Vagina (tissue), 2 donors: ENCODE results near the gene SAMD3.

ENCODE experiments used
- CTCF ChIP-seq, 3 experiments: fragments of 450-650 bp in 2 of 3; fragments of 200-600 bp in 1 of 3; sonication (generic) in 1 of 3; IDR thresholded peaks; one replicate each; pipeline ENCODE4 v1.5.1; 2017 to 2019; ENCODE audit warnings: antibody characterized with exemption in 3 of 3, mild to moderate bottlenecking in 2 of 3, moderate library complexity in 2 of 3
- POLR2A ChIP-seq, 2 donors: fragments of 450-650 bp; IDR thresholded peaks; one replicate each; pipeline ENCODE4 v1.6.1; 2017; ENCODE audit warnings: antibody characterized with exemption in 2 of 2, mild to moderate bottlenecking in 2 of 2, moderate library complexity in 2 of 2

GRCh38 chr6:130107710-130108109 lies 115.0 kb downstream of the SAMD3 start:
- TF ChIP-seq POLR2A (IDR thresholded peaks at IDR 0.05) (no peak), CTCF (IDR thresholded peaks at IDR 0.05) (no peak)
